NCI-H1048 (cell line): Measurements from ENCODE around the gene FGF19.
"Not testable (repeated sequence)": the region's sequence is repeated elsewhere in the genome, so short reads cannot be mapped to it uniquely, and the experiment has no call there.

Experiments
- DNase-seq: peaks from one replicate; lab custom pipeline; 2025; lab: John Stamatoyannopoulos, UW

The FGF19 gene

DNA sequence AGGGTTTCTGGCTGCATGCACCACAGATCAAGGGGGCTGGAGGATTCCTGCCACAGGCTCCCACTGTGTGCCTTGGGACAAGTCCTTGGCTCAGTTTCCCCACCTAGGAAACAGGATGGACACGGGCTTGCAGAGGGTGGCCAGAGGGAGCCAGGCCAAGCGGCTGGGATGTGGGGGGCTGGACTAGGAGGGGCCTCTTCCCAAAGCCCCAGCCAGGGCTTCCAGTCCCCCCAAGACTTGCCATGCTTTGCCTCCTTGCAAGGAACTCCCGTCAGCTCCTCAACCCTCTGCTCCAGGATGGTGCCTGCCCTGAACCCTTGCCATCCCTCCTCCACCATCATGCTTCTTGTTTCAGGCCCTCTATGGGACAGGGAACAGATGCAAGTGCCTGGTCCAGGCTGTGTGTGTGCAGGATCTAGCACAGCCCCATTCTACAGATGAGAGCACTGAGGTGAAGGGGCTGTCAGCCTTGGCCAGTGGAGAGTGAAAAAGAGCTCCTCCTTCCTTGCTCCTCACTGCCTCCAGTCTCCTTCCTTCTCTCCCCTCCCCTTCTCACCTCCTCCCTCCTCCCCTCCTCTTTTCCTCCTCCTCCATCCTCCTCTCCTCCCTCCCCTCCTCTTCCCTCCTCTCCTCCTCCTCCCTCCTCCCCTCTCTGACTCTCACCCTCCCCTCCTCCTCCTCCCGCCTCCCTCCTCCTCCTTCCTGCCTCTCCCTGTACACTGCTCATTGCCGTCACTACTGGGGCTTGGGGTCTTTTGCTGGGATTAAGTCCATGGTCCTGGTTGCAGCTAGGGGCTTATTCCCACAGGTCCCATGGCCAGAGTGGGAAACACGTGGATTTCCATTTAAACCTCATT is 13.3 kb upstream of the FGF19 start:
- DNase-seq: no peak

DNA sequence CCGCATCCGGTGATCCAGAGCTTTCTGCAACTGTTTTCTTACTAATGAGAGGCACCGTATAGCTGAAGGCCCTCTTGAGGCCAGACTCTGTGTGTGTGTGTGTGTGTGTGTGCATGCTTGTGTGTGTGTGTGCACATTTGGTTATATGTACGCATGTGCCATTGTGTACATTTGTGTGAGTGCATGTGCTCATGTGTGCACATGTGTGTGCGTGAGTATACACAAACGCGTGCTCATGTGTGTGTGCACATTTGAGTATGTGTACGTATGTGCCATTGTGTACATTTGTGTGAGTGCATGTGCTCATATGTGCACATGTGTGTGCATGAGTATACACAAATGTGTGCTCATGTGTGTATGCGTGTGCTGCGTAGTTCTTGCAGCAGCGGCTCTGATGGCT is 12.3 kb upstream of the FGF19 start:
- no peak for DNase-seq

DNA sequence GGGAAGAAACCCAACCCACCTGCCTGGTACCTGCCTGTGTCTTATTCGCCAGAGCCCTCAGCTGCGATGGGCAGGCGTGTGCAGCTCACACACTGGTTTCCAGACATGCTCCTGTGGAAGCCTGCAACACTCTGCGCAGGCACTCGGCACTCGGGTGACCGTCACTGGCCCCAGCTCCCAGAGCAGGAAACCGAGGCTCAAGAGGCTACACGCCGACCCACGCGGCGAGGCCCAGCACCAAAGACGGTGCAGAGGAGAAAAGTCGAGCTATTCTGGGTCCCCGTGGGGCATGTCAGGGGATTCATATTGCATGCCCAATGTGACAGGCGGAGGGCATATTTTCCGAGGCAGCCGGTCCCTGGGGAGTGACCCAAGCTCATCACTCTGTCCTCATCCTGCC is 11.6 kb upstream of the FGF19 start:
- DNase-seq: no peak

DNA sequence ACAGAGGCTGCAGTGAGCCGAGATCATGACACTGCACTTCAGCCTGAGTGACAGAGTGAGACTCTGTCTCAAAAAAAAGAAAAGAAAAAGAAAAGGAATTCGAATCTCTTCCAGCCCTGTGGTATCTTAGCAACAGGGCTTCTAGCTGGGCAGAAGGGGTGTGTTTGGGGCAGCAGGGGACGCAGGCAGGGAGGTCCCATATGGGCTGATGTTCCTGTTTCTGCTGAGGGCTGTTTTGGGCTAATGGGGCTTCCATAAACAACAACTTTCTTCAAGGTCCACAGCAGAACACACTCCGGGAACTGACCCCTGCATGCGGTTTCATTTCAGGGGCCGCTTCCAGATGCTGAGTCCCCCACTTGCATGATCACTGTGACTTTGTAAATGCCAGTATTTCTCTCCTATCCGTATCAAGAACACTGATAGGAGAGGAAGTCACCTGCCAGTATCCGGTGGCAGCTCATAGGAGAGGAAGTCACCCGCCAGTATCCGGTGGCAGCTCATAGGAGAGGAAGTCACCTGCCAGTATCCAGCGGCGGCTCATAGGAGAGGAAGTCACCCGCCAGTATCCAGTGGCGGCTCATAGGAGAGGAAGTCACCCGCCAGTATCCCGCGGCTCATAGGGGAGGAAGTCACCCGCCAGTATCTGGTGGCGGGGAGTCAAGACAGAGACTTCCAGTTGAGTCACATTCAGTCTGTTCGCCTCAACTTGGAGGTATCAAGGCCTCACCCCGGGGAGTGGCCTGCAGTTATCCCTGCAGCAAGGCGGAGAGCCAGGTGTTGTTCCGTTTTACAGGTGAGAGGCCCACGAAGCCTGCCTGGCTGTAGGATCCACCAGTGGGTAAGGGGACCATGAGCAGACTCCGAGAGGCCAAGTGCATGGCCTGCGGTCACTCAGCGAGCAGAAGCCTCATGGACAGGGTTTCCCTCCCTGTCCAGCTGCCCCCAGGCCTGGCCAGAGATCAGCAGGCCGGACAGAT is 8.3 kb upstream of the FGF19 start:
- DNase-seq: no peak

DNA sequence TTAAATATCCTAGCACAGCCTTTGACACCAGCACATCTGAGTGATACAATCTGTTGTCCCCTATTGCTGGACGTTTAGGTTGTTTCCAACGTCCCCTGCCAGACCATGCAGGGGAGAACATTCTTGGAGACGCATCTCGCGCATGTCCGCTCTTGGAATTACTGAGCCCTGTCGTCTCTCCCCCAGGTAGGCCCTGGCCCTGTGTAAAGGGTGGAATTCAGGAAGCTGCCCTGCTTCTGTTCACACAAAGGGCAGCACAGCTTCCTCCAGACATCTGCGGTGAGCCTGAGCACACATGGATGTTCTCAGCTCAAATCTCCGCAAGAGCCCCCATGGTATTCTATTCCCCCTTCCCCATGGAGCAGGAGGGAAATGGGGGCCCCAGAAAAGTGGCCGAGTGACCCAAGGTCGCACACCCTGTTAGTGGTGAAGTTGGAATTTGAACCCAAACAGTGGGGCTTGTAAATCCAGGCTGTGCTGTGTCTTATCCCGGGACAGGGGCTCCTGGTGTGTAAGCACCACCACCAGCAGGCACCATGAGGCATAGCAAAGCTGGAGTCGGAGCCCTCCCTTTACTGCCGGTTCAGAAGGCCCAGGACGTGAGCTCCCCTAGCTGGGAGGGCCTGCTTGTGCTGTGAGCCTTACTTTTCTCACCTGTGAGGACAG is 5.0 kb upstream of the FGF19 start:
- no peak for DNase-seq

DNA sequence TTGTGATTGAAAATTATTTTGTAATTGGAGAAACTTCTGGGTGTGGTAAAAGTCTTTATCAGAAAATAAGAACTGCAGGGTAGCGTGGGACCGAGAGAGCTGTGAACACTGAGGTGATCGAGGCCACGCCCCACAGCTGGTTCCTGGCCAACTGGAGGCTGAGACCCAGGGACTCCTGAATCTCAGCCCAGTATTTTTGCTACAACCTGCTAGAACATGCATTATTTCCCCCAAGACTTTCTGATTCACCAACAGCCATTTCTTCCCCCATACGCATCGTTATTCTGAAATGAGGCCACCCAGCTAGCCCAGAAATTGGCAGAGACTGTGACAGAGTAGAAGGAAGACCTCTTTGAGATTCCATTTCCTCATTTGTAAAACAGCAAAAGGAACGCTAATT is 3.4 kb upstream of the FGF19 start:
- no peak for DNase-seq

DNA sequence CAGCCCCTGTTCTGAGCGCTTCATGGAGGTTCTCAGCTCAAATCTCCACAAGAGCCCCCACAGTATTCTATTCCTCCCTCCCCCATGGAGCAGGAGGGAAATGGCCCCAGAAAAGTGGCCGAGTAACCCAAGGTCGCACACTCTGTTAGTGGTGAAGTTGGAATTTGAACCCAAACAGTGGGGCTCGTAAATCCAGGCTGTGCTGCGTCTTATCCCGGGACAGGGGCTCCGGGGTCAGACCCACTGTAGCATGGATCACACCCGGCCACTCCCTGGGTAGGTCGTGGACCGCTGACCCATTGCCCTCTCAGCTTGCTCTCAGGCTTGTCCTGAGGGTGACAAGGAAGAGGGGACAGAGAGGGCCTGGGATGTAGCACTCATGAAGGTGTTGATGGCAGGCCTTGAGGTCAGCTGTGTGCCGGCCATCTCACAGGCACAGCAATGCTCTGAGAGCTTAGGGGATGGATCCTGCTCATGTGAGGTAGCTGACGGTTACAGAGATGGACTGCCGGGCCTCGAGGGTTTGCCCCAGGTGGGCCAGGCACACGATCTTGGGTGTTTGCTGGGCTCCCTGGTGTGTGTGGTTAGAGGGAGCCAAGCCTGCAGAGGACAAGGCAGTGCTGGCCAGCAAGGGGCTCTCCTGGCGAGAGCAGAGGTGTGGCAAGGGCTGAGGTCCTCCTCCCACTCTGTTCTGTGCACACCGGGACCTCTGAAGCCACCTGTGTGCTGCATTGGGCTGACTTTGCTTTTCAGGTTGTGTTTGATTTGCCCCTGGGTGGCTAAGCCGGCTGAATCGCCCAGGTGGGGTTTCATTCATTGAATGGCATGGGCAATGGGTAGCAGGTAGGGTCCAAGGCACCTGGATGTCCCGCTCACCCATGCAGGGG is 2.3 kb upstream of the FGF19 start:
- no peak for DNase-seq

DNA sequence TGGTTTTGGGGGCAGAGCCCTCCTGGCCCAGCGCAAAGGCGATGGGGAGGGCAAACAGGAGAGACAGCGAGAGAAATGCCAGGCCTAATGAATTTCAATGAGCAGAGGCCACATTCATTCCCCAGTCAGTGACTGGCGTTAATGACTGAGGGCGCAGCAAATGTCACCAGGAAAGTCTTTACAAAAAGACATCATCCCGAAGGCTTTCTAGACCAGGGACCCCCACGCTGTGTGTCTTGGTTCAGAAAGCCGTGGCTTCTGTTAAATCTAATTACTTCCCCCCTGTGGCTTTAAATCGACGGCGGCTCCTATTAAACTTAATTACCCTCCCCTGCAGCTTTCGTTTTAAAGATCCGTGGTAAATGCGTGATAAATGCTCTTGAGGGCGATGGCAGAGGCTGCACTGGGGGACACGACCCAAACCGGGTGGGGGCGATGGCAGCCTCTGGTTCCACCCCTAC is 1.6 kb upstream of the FGF19 start:
- no peak for DNase-seq

DNA sequence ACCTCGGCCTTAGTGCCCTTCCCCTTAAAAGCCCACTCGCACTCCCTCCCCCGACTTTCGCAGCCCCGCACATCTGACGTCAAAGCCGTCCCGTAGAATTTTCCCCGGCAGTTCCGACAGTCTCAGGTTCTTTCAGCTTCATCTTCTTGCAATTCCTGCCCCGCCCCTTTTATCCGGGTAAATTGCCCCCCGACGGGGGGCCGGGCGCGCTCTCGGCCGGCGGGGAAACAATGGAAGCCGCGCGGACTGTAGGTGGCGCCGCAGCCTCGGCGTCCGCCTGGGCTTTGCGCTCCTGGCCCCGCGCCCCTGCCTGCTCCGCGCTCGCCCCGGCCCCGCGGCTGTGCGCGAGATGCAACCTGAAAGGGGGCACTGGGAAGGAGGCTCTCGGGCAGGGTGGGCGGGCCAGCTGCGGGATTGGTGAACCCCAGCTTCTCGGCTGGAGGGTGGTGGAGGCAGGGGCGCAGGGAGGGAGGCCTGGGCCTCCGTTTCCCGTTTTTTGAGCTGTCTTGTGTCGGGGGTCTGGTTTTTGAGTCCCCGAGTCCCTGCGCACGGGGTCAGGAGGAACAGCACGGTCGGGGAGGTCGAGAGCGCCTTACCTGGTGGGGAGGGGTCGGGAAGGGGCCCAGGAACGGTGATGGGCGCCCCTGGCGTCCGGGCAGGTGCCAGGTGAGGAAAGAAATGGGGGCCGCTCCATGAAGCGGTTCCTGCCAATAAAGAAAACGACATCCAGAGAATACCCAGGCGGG is 859 bp upstream of the FGF19 start:
- no peak for DNase-seq

DNA sequence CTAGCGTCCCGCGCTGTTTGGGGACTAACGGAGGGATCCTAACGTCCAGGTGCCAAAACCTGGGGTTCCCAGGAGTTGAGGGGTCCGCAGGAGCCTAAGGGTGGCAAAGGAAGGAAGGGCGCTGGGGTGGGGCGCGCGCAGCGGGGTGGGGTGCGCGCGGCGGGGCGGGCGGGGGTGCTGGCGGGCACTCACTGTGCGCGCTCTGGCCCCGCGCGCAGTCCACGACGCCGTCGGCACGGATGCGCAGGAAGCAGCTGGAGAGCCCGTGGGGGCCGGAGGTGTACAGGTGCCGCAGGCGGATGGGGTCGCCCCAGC is 412 bp downstream of the FGF19 start:
- no peak for DNase-seq

DNA sequence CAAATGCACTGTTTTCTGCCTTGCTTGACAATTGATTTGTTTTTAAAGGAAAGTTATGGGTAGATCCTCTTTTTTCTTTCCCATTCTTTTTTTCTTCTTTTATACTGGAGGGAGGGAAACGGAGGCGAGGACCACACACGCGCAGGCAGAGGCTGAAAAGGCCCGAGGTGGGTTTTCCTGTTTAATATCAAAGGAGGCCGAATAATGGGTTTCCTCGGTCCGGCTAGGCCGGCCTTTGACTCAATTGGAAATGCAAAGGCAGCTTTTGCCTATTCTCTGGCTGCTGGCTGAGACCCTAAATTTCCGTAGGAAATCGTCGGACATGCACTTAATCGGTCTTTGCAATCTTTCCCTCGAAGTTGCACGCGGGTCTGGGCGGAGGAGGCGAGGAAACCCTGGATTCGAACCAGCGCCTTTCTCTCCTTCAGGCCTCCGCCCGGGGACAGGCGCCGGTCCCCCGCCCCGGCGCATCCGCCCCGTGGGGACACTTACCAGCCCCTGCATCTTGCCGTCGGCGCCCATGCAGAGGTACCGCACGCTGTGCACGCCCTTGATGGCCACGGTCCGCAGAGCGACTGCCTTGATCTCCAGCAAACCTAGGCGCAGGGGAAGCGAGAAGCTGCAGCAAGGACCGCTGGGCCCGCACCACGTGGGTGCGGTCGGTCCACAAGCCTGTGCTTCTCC is 911 bp downstream of the FGF19 start:
- DNase-seq: no peak

DNA sequence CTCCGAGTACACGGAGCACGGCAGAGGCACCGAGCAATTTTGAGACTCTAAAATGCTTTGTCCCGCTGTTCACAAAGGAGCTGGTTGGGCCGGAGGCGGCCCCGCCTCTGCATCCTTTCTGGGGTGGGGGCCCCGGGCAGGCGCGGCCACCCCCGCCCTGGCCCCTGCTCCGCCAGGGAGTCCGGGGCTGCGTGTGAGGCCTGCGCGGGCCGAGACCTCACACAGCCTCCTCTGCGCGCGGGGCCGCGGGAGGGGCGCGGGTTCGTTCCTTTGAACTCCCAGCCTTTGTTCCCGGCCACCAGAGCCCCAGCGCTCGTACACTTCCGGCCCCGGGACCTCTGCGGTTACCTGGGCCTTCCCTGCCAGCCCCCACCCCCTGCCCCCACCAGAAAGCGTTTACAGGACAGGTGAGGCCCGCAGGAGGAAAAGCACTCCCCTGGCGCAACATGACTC is 1.6 kb downstream of the FGF19 start:
- DNase-seq: no peak

DNA sequence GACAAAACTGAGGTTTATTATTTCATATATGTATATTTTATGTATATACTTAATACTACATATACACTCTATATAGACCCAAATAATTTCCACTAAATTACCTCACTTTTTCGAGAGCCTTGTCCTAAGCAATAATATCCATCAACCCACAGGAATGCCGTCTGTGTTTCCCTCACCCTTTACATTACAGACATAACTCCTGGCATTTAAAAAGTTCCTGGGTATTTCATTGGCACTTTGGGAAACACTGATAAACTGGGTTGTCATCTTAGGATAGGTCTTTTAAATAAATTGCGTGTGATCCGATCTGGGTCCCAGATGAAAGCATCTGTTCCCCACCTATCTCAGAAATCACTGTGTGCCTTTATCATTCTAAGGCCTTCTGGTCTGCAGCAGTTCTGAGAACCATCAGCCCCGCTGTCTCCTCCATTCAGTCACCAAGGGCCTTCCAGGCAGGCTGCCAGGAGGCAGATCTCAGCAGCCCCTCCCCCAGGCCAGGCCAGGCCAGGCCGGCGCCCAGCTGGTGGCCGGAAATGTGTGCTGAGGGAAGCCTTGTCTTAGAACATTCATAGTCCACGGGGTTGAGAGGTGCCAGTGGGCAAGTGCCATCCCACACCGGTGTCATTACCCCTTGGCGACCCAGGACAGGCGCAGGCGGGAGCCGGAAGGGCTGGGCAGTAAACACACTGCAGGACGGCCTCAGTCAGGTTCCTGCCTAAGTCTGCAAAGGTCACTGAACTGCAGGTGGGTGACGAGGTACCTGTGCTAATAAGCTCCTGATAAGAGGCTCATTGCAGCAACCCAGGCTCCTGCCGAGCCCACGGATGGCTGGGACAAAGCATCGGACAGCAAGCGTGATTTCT is 3.3 kb downstream of the FGF19 start:
- no peak for DNase-seq

DNA sequence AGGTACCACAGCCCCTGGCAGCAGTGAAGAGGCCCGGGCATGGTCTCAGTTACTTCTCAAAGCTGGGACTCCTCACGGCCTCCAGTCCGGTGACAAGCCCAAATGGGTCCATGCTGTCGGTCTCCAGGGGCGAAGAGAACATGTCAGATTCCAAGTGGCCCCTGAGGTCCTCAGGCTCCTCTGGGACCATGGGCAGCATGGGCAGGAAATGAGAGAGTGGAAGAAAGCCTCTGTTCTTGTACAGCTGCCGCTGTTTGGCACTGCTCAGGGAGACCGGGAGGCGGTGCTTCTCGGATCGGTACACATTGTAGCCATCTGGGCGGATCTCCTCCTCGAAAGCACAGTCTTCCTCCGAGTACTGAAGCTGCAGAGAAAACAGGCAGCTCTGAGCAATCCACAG is 4.6 kb downstream of the FGF19 start:
- DNase-seq: no peak

DNA sequence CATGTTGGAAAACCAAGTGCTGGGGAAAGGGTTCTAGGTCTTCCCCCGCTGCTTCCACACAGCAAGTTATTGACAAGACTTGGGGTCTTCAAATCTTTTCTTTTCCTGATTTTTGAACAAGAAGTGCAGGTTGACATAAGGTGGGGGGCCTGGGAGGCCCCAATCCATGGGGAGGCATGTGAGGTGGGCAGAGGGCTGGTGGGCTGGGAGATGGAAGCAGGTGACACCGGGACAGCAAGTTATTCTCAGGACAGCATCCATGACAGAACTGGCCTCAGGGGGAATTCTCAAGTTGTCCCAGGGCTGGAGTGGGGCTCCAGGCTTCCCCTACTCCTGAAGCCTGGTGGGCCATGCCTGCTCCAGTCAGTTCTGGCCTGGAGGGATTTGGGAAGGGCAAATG is 5.5 kb downstream of the FGF19 start:
- no peak for DNase-seq

DNA sequence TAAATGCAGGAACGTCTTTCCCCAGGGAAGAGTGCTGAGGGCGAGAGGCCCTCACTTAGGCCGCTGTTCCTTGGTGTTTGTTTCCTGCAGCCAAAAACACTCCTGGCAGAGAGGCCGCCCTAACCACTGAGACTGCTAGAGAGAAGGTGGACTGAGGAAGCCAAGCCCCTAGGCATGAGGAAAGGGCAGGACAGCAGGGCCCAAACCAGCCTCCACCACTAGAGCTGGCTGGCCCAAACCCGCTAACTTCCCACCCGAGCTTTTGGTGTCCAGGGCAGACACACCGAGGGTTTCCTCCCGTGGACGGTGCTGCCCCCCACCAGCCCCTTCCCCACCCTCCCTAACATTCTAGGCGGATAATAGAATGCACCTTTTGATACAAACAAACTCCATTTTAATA is 6.0 kb downstream of the FGF19 start:
- no peak for DNase-seq

DNA sequence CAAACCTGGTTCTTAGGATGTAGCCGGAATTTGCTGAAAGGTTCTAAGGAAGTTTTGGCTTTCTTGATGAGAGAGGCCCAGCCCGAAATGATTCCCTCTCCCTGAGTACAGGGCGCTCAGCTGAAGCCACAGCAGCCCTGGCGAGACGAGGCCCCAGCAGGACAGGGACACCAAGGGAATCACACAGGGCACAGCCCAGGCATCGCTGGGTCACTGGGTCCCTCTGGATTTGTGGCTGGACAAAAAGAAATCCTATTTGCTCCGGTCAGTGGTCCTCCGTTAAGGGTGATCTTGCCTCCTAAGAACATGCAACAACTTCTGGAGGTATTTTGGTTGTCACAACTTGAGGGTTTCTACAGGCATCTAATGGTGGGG is 6.4 kb downstream of the FGF19 start:
- DNase-seq: no peak

DNA sequence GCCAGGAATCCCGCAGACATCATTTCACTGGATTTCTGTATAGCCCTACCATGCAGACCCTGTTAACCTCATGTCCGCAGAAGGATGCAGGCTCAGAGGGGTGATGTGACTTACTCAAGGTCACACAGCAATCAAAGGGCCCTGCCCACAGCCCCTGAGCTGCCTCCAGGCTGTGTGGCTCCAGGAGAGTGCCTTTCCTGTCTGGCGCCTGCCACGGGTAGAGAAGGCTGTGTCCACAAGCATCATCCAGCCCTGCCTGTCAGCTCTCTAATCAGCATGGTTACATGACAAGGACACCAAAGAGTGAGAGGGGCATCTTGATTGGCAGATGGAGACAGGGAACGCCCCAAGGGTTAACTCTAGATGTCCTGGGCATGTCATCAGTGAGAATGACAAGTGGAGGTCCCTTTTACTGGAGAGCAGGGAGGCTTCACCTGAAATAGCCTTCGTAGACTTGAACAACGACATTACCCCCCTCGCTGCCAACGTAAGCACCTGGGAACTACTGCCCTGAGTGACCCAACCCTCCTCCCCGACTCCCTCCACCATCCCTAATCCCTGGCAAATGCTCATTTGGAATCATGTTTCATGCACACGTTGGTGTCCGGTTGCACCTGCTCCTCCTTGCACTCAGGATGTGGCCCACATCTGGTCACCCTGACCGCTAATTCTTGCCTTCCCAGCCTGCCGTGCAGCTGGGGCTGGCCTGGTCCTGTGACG is 6.9 kb downstream of the FGF19 start:
- no peak for DNase-seq

DNA sequence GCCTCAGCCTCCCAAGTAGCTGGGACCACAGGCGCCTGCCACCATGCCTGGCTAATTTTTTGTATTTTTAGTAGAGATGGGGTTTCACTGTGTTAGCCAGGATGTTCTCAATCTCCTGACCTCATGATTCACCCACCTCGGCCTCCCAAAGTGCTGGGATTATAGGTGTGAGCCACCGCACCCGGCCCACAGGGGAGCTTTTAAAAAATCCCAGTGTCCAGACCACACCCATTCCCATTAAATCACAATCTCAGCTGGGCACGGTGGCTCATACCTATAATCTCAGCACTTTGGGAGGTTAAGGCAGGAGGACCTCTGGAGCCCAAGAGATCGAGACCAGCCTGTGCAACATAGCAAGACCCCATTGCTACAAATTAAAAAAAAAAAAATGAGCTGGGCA is 7.8 kb downstream of the FGF19 start:
- DNase-seq: not testable (repeated sequence)
